IgD-negative memory B cell (primary cell): ENCODE measurements around the gene AKAP8L. TPM values are rescaled to one million over a fixed set of nuclear protein-coding genes. Genes with fewer than 3 reads are reported as not detected.
"Not testable (repeated sequence)": the region's sequence is repeated elsewhere in the genome, so short reads cannot be mapped to it uniquely, and the experiment has no call there.

Experiments
- H3K27ac Mint-ChIP-seq, 3 donors: one replicate each; pipeline ENCODE4 v1.8.0; 2020 to 2022; ENCODE audit warnings: mild to moderate bottlenecking in 3 of 3, mixed read lengths in 3 of 3, moderate library complexity in 1 of 3
- H3K27me3 Mint-ChIP-seq: one replicate; pipeline ENCODE4 v1.8.0; 2021; ENCODE audit warnings: mixed read lengths
- H3K36me3 Mint-ChIP-seq: one replicate; pipeline ENCODE4 v1.8.0; 2020; ENCODE audit warnings: mild to moderate bottlenecking, mixed read lengths
- H3K4me1 Mint-ChIP-seq, 3 donors: one replicate each; pipeline ENCODE4 v1.8.0; 2020 to 2022; ENCODE audit warnings: mixed read lengths in 3 of 3, mild to moderate bottlenecking in 1 of 3
- H3K4me3 Mint-ChIP-seq, 4 donors: one replicate each; pipeline ENCODE4 v1.8.0; 2020 to 2022; ENCODE audit warnings: mild to moderate bottlenecking in 4 of 4, mixed read lengths in 4 of 4, moderate library complexity in 3 of 4
- H3K9me3 Mint-ChIP-seq, 3 donors: one replicate each; pipeline ENCODE4 v1.8.0; 2020 to 2021; ENCODE audit warnings: mixed read lengths in 3 of 3, mild to moderate bottlenecking in 1 of 3
- polyA plus RNA-seq: library from polyadenylated mRNA; unstranded; fragments of 300-500 nt; fragmentation: Illumina TruSeq; gene quantifications from one replicate; pipeline ENCODE4 v1.2.3, GENCODE V29; 2021

Gene AKAP8L
- polyA plus RNA-seq, 1 donor from 2014 or later, result 99.6 TPM

- H3K27ac Mint-ChIP-seq, result no peak overlapping the region
- no peaks in the 10 kb centered on the region for H3K27me3 Mint-ChIP-seq
- no peaks in the 10 kb centered on the region for H3K9me3 Mint-ChIP-seq
- H3K4me3 Mint-ChIP-seq, result no peak overlapping the region
- H3K4me1 Mint-ChIP-seq, result peaks cover 1 to 5% (median 4%) of the 10 kb centered on the region in 3 donors
- peaks cover 7% of the 10 kb centered on the region for H3K36me3 Mint-ChIP-seq
Measured at GRCh38 chr19:15399234-15399515, 19.6 kb downstream of the AKAP8L start.

GRCh38 chr19:15398501-15399233 lies 20.1 kb downstream of the AKAP8L start:
- H3K4me3 Mint-ChIP-seq, result no peak overlapping the region
- H3K9me3 Mint-ChIP-seq, result no peaks in the 10 kb centered on the region
- H3K4me1 Mint-ChIP-seq, result peaks cover 2 to 5% (median 4%) of the 10 kb centered on the region in 3 donors
- peaks cover 7% of the 10 kb centered on the region for H3K36me3 Mint-ChIP-seq
- no peaks in the 10 kb centered on the region for H3K27me3 Mint-ChIP-seq
- no peak overlapping the region for H3K27ac Mint-ChIP-seq

- H3K27me3 Mint-ChIP-seq, result no peaks in the 10 kb centered on the region
- peaks cover 3 to 5% (median 4%) of the 10 kb centered on the region in 3 donors for H3K4me1 Mint-ChIP-seq
- H3K36me3 Mint-ChIP-seq, result peaks cover 10% of the 10 kb centered on the region
- no peaks in the 10 kb centered on the region for H3K9me3 Mint-ChIP-seq
- peak overlapping the region in 1 of 4 donors; percentile 60 for H3K4me3 Mint-ChIP-seq
- H3K27ac Mint-ChIP-seq, result peak overlapping the region in 1 of 3 donors; percentile 73
Measured at GRCh38 chr19:15397782-15398181, 21.0 kb downstream of the AKAP8L start.

GRCh38 chr19:15397236-15397635 lies 21.6 kb downstream of the AKAP8L start:
- H3K27me3 Mint-ChIP-seq, result no peaks in the 10 kb centered on the region
- H3K4me1 Mint-ChIP-seq, result peaks cover 3 to 5% (median 4%) of the 10 kb centered on the region in 3 donors
- peaks cover 10% of the 10 kb centered on the region for H3K36me3 Mint-ChIP-seq
- no peaks in the 10 kb centered on the region for H3K9me3 Mint-ChIP-seq
- no peak overlapping the region for H3K4me3 Mint-ChIP-seq
- H3K27ac Mint-ChIP-seq, result peak overlapping the region in 1 of 3 donors; percentile 73

- Mint-ChIP-seq H3K9me3 (no peaks in the 10 kb centered on the region), H3K27ac (no peak overlapping the region), H3K4me3 (no peak overlapping the region), H3K4me1 (peaks cover 3 to 5% (median 4%) of the 10 kb centered on the region in 3 donors), H3K27me3 (no peaks in the 10 kb centered on the region), H3K36me3 (peaks cover 10% of the 10 kb centered on the region)
Measured at GRCh38 chr19:15396436-15396835, 22.4 kb downstream of the AKAP8L start.

GRCh38 chr19:15395251-15395650 lies 23.5 kb downstream of the AKAP8L start:
- H3K4me3 Mint-ChIP-seq, result not testable (repeated sequence)
- H3K36me3 Mint-ChIP-seq, result peaks cover 15% of the 10 kb centered on the region

GRCh38 chr19:15394426-15394825 lies 24.4 kb downstream of the AKAP8L start:
- no peaks in the 10 kb centered on the region for H3K27me3 Mint-ChIP-seq
- H3K9me3 Mint-ChIP-seq, result no peaks in the 10 kb centered on the region
- H3K4me1 Mint-ChIP-seq, result peaks cover 7 to 10% (median 8%) of the 10 kb centered on the region in 3 donors
- no peak overlapping the region for H3K4me3 Mint-ChIP-seq
- no peak overlapping the region for H3K27ac Mint-ChIP-seq
- peaks cover 15% of the 10 kb centered on the region for H3K36me3 Mint-ChIP-seq

More at GRCh38 chr19:15395251-15395650, 23.5 kb downstream of the AKAP8L start:
- not testable (repeated sequence) for H3K27ac Mint-ChIP-seq, H3K27me3 Mint-ChIP-seq, H3K9me3 Mint-ChIP-seq
- peaks cover 6 to 10% (median 7%) of the 10 kb centered on the region in 3 donors for H3K4me1 Mint-ChIP-seq

- Mint-ChIP-seq H3K27me3 (no peaks in the 10 kb centered on the region), H3K27ac (no peak overlapping the region), H3K36me3 (peaks cover 17% of the 10 kb centered on the region), H3K4me3 (no peak overlapping the region), H3K4me1 (peaks cover 8 to 10% (median 9%) of the 10 kb centered on the region in 3 donors), H3K9me3 (no peaks in the 10 kb centered on the region)
Measured at GRCh38 chr19:15393963-15394362, 24.8 kb downstream of the AKAP8L start.

GRCh38 chr19:15390814-15391213 lies 28.0 kb downstream of the AKAP8L start:
- H3K27ac Mint-ChIP-seq, result peak overlapping the region in 1 of 3 donors; percentile 33
- no peaks in the 10 kb centered on the region for H3K27me3 Mint-ChIP-seq
- H3K36me3 Mint-ChIP-seq, result peaks cover 10% of the 10 kb centered on the region

GRCh38 chr19:15381864-15382263 lies 36.9 kb downstream of the AKAP8L start:
- Mint-ChIP-seq H3K27ac (peak overlapping the region in 1 of 3 donors; percentile 87), H3K27me3 (no peaks in the 10 kb centered on the region), H3K4me1 (peaks cover 24 to 30% (median 25%) of the 10 kb centered on the region in 3 donors), H3K9me3 (no peaks in the 10 kb centered on the region), H3K4me3 (peak overlapping the region in 2 of 4 donors; percentile 49 to 75), H3K36me3 (no peaks in the 10 kb centered on the region)

More at GRCh38 chr19:15390814-15391213, 28.0 kb downstream of the AKAP8L start:
- H3K4me3 Mint-ChIP-seq, result no peak overlapping the region
- no peaks in the 10 kb centered on the region for H3K9me3 Mint-ChIP-seq
- peaks cover 5 to 8% (median 7%) of the 10 kb centered on the region in 3 donors for H3K4me1 Mint-ChIP-seq

- peak overlapping the region in 1 of 3 donors; percentile 87 for H3K27ac Mint-ChIP-seq
- peaks cover 28 to 35% (median 28%) of the 10 kb centered on the region in 3 donors for H3K4me1 Mint-ChIP-seq
- peak overlapping the region; percentile 49 to 99 (median 71) for H3K4me3 Mint-ChIP-seq
Measured at GRCh38 chr19:15381429-15381828, 37.4 kb downstream of the AKAP8L start.

GRCh38 chr19:15379999-15380647 lies 38.7 kb downstream of the AKAP8L start:
- peaks cover 31 to 38% (median 31%) of the 10 kb centered on the region in 3 donors for H3K4me1 Mint-ChIP-seq
- H3K4me3 Mint-ChIP-seq, result peak overlapping the region; percentile 89 to 99 (median 98)
- no peaks in the 10 kb centered on the region for H3K27me3 Mint-ChIP-seq
- H3K27ac Mint-ChIP-seq, result peak overlapping the region; percentile 87 to 100 (median 98)
- H3K36me3 Mint-ChIP-seq, result no peaks in the 10 kb centered on the region
- no peaks in the 10 kb centered on the region for H3K9me3 Mint-ChIP-seq

More at GRCh38 chr19:15381429-15381828, 37.4 kb downstream of the AKAP8L start:
- Mint-ChIP-seq H3K36me3 (no peaks in the 10 kb centered on the region), H3K27me3 (no peaks in the 10 kb centered on the region), H3K9me3 (no peaks in the 10 kb centered on the region)

- Mint-ChIP-seq H3K27ac (peak within 1 kb of the TSS; percentile 87 to 100 (median 98)), H3K4me1 (peaks cover 31 to 39% (median 33%) of the 10 kb centered on the region in 3 donors), H3K27me3 (no peaks in the 10 kb centered on the region), H3K36me3 (no peaks in the 10 kb centered on the region), H3K9me3 (no peaks in the 10 kb centered on the region), H3K4me3 (peak within 1 kb of the TSS; percentile 89 to 99 (median 98))
Measured at GRCh38 chr19:15379083-15379998, 39.4 kb downstream of the AKAP8L start, which contains the start of gene AKAP8. TSS of gene AKAP8 (minus strand) at chr19:15379787. CDS start at chr19:15379731, 56 bp downstream.

- peak overlapping the region; percentile 86 to 97 (median 92) for H3K27ac Mint-ChIP-seq
- H3K36me3 Mint-ChIP-seq, result no peaks in the 10 kb centered on the region
- peak overlapping the region; percentile 89 to 99 (median 98) for H3K4me3 Mint-ChIP-seq
- H3K9me3 Mint-ChIP-seq, result no peaks in the 10 kb centered on the region
- peaks cover 31 to 39% (median 33%) of the 10 kb centered on the region in 3 donors for H3K4me1 Mint-ChIP-seq
- no peaks in the 10 kb centered on the region for H3K27me3 Mint-ChIP-seq
Measured at GRCh38 chr19:15378534-15379082, 40.2 kb downstream of the AKAP8L start.
